Astrocyte of the cerebellum (primary cell): ENCODE data around the gene SGCE.

Experiments
- DNase-seq: peaks from one replicate; pipeline ENCODE4 v3.0.0-alpha.2; 2011; ENCODE audit warnings: low read depth
- H3K4me3 ChIP-seq: 2 replicates; pipeline ENCODE4 v1.5.1; 2011; ENCODE audit warnings: mild to moderate bottlenecking, low read depth, low read length, moderate library complexity
- CTCF ChIP-seq: IDR thresholded peaks from 2 replicates; pipeline ENCODE4 v1.5.1; 2012; ENCODE audit warnings: low read length, low read depth, moderate library complexity, mild to moderate bottlenecking; ENCODE audit errors: missing control alignments
- in situ Hi-C: cut with HindIII; loops from 2 replicates; pipeline ENCODE4 v1.10.0; 2017; ENCODE audit warnings: low sequenced_read_pairs

The SGCE gene

GRCh38 chr7:94571816-94572215, 84.1 kb downstream of the SGCE start:
- in situ Hi-C loops = no loop called here
- H3K4me3 ChIP-seq = no peak overlapping the region
- no peak for TF ChIP-seq CTCF
- no peak for DNase-seq

DNA sequence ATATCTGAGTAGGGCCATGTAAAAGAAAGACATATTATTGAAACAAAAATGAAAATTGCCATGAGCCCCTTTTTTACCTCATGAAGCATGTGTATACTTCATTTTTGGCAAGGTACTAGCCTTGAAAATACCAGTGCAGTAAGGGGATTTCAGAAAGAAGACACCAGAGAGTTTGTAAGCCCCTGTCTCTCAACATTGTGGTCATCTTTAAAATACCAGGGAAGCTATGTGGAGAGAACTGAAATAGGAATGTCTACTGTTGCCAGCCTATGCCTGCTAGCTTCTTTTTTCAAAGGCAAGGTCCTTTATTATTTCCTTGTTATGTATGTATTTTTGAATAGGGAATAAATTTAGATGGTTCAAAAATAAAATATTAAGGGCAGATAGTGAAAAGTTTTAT, 88.5 kb downstream of the SGCE start:
- no peak for DNase-seq
- in situ Hi-C loops = no loop called here
- H3K4me3 ChIP-seq = no peak overlapping the region
- TF ChIP-seq CTCF = no peak

DNA sequence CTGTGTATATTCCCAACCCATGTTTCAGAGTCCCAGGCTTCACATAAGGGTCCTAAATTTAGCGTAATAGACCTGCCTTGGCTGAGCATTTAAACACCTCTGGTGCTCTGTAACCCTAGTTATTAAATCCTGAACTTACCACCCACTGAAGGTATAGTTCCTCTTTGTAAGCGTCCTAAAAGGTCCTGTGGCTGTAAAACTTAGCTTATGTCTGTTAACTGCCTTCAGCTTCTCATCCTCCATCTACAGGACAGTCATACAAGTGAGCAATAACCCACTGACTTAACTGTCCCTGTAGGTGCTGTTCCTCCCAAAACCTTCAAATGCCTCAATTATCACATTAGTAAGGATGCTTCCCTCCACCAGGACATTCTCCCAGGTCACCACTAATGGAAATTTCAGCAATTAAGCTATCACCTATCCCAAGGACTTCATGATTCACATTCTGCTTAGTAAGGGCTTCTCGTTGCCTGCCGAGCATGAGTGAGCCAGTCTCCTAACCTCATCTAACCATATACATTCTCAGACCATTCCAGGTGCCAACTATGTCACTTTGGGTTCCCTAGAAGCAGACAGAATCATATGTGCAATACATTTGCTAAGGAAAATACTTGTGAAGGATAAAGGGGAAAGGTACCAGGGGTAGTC, 90.6 kb downstream of the SGCE start:
- in situ Hi-C loops = no loop called here
- no peak overlapping the region for H3K4me3 ChIP-seq
- no peak for DNase-seq
- no peak for TF ChIP-seq CTCF

DNA sequence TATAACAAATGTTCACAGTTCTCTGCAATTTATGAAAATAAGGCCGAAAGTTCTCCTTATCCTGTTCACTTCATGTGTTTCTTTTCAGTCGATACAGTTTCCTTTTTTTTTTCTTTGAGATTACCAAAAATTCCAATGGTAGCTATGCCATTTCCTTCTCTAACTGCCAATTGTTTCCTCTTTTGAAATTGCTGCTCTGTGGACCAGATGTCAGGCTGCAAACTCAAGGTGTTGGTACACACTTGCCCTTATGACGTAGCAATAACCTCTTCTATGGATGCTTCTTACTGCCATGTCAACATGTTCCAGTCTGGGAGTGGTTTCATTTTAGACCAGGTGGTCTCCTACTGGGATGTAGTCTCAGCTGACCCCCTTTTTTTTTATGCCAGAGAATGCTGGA, 93.4 kb downstream of the SGCE start:
- TF ChIP-seq CTCF = no peak
- no peak overlapping the region for H3K4me3 ChIP-seq
- no peak for DNase-seq
- in situ Hi-C loops = no loop called here

GRCh38 chr7:94561841-94562514, 94.0 kb downstream of the SGCE start:
- DNase-seq = no peak
- in situ Hi-C loops = no loop called here
- H3K4me3 ChIP-seq = no peak overlapping the region
- TF ChIP-seq CTCF = no peak

DNA sequence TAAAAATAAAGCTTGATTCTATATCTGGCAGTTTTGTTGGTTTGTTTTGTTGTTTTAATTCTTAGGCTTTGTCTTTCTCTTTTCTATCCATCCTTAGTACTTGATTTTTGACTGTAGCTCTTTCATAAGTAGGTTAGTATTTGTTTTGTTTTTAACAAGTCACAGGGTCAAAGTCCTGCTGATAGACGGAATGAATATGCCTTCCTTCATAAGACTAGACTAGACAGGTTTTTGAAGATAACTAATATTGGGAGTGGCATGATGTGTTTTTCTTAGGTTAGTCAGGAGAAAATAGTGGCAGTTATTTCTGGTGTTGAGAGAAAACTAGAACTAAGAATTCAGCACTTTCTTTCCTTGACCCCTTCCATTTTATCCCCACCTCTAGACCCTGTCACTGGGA, 96.0 kb downstream of the SGCE start:
- no peak for TF ChIP-seq CTCF
- in situ Hi-C loops = no loop called here
- H3K4me3 ChIP-seq = no peak overlapping the region
- DNase-seq = no peak
